CD4-positive, alpha-beta T cell treated with Interleukin-17A for 4 hours (primary cell): ENCODE measurements around the gene DBI.
A peak's percentile ranks its signal among the peaks of the same experiment; 100 is the strongest.
"Not testable (repeated sequence)": the region's sequence is repeated elsewhere in the genome, so short reads cannot be mapped to it uniquely, and the experiment has no call there.

ENCODE experiments used
- DNase-seq: peaks from one replicate; pipeline ENCODE4 v3.0.0-alpha.2; 2020; ENCODE audit warnings: mixed read lengths

The DBI gene

GRCh38 chr2:119402645-119403560 is 36.1 kb downstream of the DBI start:
- DNase-seq = no peak

- DNase-seq = not testable (repeated sequence)
These were observed 36.8 kb downstream of the DBI start for GRCh38 chr2:119403618-119404017.

- DNase-seq = no peak
These were observed 38.4 kb downstream of the DBI start for GRCh38 chr2:119405151-119405550.

GRCh38 chr2:119407430-119408220 is 40.8 kb downstream of the DBI start:
- DNase-seq = peak; percentile 51

- DNase-seq = no peak
These were observed 41.4 kb downstream of the DBI start for GRCh38 chr2:119408221-119408619.

- DNase-seq = no peak
These were observed 42.7 kb downstream of the DBI start for GRCh38 chr2:119409506-119409905.

- DNase-seq = no peak
These were observed 48.1 kb downstream of the DBI start for GRCh38 chr2:119414894-119415293.

- no peak for DNase-seq
These were observed 48.9 kb downstream of the DBI start for GRCh38 chr2:119415630-119416029.

GRCh38 chr2:119416299-119416923 is 49.6 kb downstream of the DBI start:
- DNase-seq = no peak

GRCh38 chr2:119417908-119418307 is 51.1 kb downstream of the DBI start:
- DNase-seq = no peak

GRCh38 chr2:119419065-119419464 is 52.3 kb downstream of the DBI start:
- DNase-seq = no peak

GRCh38 chr2:119419803-119420508 is 53.2 kb downstream of the DBI start:
- no peak for DNase-seq

- no peak for DNase-seq
These were observed 54.5 kb downstream of the DBI start for GRCh38 chr2:119421304-119421703.

- DNase-seq = no peak
These were observed 55.0 kb downstream of the DBI start for GRCh38 chr2:119421741-119422140.
